Panc1 (cell line): Measurements from ENCODE around the gene INTS13. TPM values are rescaled to one million over a fixed set of nuclear protein-coding genes. Genes with fewer than 3 reads are reported as not detected.
A peak's percentile ranks its signal among the peaks of the same experiment; 100 is the strongest.

Source experiments
- ATAC-seq: fragments of 200-7000 bp; cut with Tn5 transposase; 2 replicates; pipeline ENCODE4 v1.9.1; 2020; ENCODE audit warnings: mild to moderate bottlenecking, moderate library complexity
- BruUV-seq: library from RNA; stranded (reverse); fragments of 400-500 nt; replicated peaks from 2 replicates; lab custom pipeline; 2021; lab: Mats Ljungman, UMichigan
- CTCF ChIA-PET: fragments of 300-600 bp; sonication (Branson Sonifier 250); formaldehyde crosslinking; loops from one replicate; lab custom pipeline; 2022; ENCODE audit warnings: antibody characterized with exemption; lab: Charles Lee
- POLR2A ChIA-PET: fragments of 300-600 bp; sonication (Branson Sonifier 250); formaldehyde crosslinking; loops from one replicate; lab custom pipeline; 2022; ENCODE audit warnings: antibody characterized with exemption; lab: Charles Lee
- DNase-seq: peaks from one replicate; pipeline ENCODE4 v3.0.0-alpha.2; 2010; ENCODE audit warnings: low read depth, low spot score
- H3K27ac ChIP-seq: 2 replicates; pipeline ENCODE4 v1.5.1; 2011; ENCODE audit warnings: mild to moderate bottlenecking, low read length, inconsistent platforms
- H3K27me3 ChIP-seq: fragments of 200-500 bp; sonication (Bioruptor generic); 2 replicates; pipeline ENCODE4 v1.6.0; 2014; ENCODE audit warnings: low read length, inconsistent platforms; ENCODE audit not compliant: control insufficient read depth, insufficient read depth
- H3K36me3 ChIP-seq: fragments of 200-500 bp; sonication (Bioruptor generic); 2 replicates; pipeline ENCODE4 v1.5.1; 2014; ENCODE audit warnings: inconsistent platforms, mild to moderate bottlenecking, low read length, moderate library complexity; ENCODE audit not compliant: control insufficient read depth, insufficient read depth
- H3K4me1 ChIP-seq: 2 replicates; pipeline ENCODE4 v1.5.1; 2011; ENCODE audit warnings: inconsistent platforms, mild to moderate bottlenecking, low read length, moderate library complexity; ENCODE audit not compliant: control insufficient read depth, insufficient read depth
- H3K4me3 ChIP-seq, 2 experiments: 2 replicates each; pipeline ENCODE4 v1.5.1; 2011 to 2012; ENCODE audit warnings: low read depth in 2 of 2, low read length in 2 of 2, mild to moderate bottlenecking in 2 of 2, inconsistent platforms in 1 of 2, moderate library complexity in 1 of 2
- H3K9me3 ChIP-seq: fragments of 200-500 bp; sonication (Bioruptor generic); 2 replicates; pipeline ENCODE4 v1.5.1; 2014; ENCODE audit warnings: low read depth, mild to moderate bottlenecking, inconsistent platforms, low read length, moderate library complexity; ENCODE audit not compliant: control insufficient read depth, insufficient read depth
- POLR2AphosphoS5 ChIP-seq: IDR thresholded peaks from 2 replicates; pipeline ENCODE4 v1.6.1; 2012; ENCODE audit warnings: mild to moderate bottlenecking, low read depth, low read length, moderate library complexity
- SIN3A ChIP-seq: IDR thresholded peaks from 2 replicates; pipeline ENCODE4 v1.6.1; 2012; ENCODE audit warnings: low read depth, mild to moderate bottlenecking, low read length, moderate library complexity, borderline replicate concordance; ENCODE audit not compliant: insufficient read depth
- TCF7L2 ChIP-seq: IDR thresholded peaks from 2 replicates; pipeline ENCODE4 v1.6.1; 2011; ENCODE audit warnings: mild to moderate bottlenecking, low read depth, low read length, inconsistent platforms
- in situ Hi-C: cut with HindIII; loops from 2 replicates; pipeline ENCODE4 v1.10.0; 2016; ENCODE audit warnings: low sequenced_read_pairs, low pct_unique_long_range_greater_than_20kb
- intact Hi-C: fragments of 100-400 bp; cut with micrococcal nuclease; formaldehyde crosslinking; loops from one replicate; pipeline ENCODE4 v1.10.0; 2022; ENCODE audit not compliant: unreplicated experiment
- total RNA-seq: library from RNA; stranded (reverse); gene quantifications from one replicate; pipeline ENCODE4 v1.2.1, GENCODE V29; 2021; ENCODE audit not compliant: unreplicated experiment
- TF ChIP-seq, protein P1 (sequence below): fragments of 450-650 bp; IDR thresholded peaks from 2 replicates; pipeline ENCODE4 v1.5.1; 2017; ENCODE audit warnings: mild to moderate bottlenecking
- TF ChIP-seq, protein P2 (sequence below), 2 experiments: IDR thresholded peaks; 2 replicates each; pipeline ENCODE4 v1.6.1; 2011 to 2012; ENCODE audit warnings: low read depth in 2 of 2, control low read depth in 1 of 2, low read length in 1 of 2, mild to moderate bottlenecking in 1 of 2, moderate library complexity in 1 of 2; ENCODE audit not compliant: insufficient read depth in 1 of 2

The INTS13 gene
- total RNA-seq, 1 experiment from 2014 or later: 55.9 TPM

DNA sequence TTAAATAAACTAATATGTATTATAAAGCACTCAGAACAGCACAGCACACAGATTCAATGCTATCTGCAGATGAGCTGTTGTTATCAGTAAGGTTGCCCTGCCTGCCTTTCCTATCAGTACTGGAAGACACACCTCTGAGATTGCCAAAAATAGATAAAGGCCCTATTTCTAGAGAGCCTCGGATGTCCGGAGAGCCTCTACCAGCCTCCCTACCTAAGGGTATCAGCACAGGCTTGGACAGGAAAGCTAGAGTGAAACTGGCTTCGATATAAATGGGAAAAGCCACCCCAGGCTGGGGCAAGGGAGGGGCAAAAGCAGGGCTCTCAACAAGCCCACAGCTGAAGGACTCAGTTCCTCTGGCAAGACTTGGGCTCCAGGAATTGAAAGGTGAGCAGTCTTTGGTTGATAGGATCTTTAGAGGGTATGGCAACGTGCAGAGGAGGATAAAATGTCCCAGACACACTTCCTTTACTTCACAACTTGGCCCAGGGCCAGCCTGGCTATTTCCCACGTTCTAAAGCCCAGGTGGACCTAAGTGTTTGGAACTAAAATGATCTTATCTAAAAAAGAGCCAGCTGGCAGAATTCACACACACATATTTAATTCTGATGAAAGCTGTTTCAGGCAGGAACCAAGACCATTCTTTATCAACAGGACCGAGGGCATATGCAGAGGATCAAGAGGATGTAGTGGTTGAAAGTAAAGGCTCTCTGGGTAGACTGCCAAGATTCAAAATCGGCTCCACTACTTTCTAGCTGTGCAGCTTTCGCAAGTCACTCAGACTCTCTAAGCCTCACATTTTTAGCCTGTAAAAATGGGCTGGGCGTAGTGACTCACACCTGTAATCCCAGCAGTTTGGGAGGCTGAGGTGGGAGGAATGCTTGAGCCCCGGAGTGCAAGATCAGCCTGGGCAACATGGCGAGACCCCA is 67.0 kb downstream of the INTS13 start:
- DNase-seq: no peak
- ChIA-PET CTCF (no interaction called here), POLR2A (no interaction called here)
- BruUV-seq: no TSS peak
- H3K9me3 ChIP-seq: no peaks in the 10 kb centered on the region
- ATAC-seq: 0 out of 2 replicates have a peak, but pooled peaks have one; percentile 50
- TF ChIP-seq, protein P1, sequence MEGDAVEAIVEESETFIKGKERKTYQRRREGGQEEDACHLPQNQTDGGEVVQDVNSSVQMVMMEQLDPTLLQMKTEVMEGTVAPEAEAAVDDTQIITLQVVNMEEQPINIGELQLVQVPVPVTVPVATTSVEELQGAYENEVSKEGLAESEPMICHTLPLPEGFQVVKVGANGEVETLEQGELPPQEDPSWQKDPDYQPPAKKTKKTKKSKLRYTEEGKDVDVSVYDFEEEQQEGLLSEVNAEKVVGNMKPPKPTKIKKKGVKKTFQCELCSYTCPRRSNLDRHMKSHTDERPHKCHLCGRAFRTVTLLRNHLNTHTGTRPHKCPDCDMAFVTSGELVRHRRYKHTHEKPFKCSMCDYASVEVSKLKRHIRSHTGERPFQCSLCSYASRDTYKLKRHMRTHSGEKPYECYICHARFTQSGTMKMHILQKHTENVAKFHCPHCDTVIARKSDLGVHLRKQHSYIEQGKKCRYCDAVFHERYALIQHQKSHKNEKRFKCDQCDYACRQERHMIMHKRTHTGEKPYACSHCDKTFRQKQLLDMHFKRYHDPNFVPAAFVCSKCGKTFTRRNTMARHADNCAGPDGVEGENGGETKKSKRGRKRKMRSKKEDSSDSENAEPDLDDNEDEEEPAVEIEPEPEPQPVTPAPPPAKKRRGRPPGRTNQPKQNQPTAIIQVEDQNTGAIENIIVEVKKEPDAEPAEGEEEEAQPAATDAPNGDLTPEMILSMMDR: no peak
- TF ChIP-seq SIN3A: no peak
- TF ChIP-seq TCF7L2: no peak
- TF ChIP-seq, protein P2, sequence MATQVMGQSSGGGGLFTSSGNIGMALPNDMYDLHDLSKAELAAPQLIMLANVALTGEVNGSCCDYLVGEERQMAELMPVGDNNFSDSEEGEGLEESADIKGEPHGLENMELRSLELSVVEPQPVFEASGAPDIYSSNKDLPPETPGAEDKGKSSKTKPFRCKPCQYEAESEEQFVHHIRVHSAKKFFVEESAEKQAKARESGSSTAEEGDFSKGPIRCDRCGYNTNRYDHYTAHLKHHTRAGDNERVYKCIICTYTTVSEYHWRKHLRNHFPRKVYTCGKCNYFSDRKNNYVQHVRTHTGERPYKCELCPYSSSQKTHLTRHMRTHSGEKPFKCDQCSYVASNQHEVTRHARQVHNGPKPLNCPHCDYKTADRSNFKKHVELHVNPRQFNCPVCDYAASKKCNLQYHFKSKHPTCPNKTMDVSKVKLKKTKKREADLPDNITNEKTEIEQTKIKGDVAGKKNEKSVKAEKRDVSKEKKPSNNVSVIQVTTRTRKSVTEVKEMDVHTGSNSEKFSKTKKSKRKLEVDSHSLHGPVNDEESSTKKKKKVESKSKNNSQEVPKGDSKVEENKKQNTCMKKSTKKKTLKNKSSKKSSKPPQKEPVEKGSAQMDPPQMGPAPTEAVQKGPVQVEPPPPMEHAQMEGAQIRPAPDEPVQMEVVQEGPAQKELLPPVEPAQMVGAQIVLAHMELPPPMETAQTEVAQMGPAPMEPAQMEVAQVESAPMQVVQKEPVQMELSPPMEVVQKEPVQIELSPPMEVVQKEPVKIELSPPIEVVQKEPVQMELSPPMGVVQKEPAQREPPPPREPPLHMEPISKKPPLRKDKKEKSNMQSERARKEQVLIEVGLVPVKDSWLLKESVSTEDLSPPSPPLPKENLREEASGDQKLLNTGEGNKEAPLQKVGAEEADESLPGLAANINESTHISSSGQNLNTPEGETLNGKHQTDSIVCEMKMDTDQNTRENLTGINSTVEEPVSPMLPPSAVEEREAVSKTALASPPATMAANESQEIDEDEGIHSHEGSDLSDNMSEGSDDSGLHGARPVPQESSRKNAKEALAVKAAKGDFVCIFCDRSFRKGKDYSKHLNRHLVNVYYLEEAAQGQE (IDR thresholded peaks at IDR 0.05; ENCODE audit: insufficient read depth in 1 of 2, low read depth in 2 of 2, low read length in 1 of 2): no peak
- TF ChIP-seq POLR2AphosphoS5: no peak
- H3K4me1 ChIP-seq: no peaks in the 10 kb centered on the region
- H3K4me3 ChIP-seq: no peak overlapping the region
- in situ Hi-C loops (no loop called here), intact Hi-C loops (no loop called here)
- no peaks in the 10 kb centered on the region; the same call in 1 of the 2 replicates for H3K27me3 ChIP-seq
- H3K36me3 ChIP-seq: no peaks in the 10 kb centered on the region
- no peak overlapping the region for H3K27ac ChIP-seq

DNA sequence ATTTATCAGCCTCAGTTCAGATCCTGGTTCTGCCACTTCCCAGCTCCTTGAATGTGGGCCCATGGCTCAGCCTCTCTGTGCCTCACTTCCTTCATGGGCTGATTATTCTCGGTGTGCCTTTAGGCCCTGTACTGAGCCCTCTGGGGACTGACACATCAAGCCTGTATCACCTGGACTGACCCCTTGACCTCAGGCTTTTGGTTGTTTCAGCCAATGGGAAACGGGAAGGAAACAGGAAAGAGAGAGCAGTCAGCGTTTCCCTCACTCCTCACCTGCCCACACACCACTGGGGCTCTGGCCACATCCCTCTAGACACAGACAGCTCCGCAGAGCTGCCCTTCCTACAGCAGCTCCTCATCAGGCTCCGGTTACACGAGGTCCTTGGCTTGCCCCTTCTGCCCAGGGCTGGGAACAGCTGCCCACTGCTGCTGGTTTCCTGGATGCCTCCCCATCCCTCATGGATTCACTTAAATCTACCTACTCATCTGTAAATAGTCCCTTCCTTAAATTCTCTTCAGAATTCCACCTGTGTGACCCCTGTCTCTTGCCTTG is 67.8 kb downstream of the INTS13 start:
- no peak overlapping the region for H3K4me3 ChIP-seq
- no peaks in the 10 kb centered on the region for H3K4me1 ChIP-seq
- intact Hi-C loops: no loop called here
- ChIA-PET CTCF (no interaction called here), POLR2A (no interaction called here)
- no peaks in the 10 kb centered on the region for H3K9me3 ChIP-seq
- no peak for TF ChIP-seq SIN3A
- no peak for TF ChIP-seq TCF7L2
- TF ChIP-seq, protein P1: no peak
- no peak for TF ChIP-seq POLR2AphosphoS5
- TF ChIP-seq, protein P2 (IDR thresholded peaks at IDR 0.05; ENCODE audit: insufficient read depth in 1 of 2, low read depth in 2 of 2, low read length in 1 of 2): no peak
- BruUV-seq: no TSS peak
- no peak for DNase-seq
- H3K27ac ChIP-seq: no peak overlapping the region
- in situ Hi-C loops: no loop called here
- ATAC-seq: peak; percentile 62; the same call in 1 of the 2 replicates
- no peaks in the 10 kb centered on the region; the same call in 1 of the 2 replicates for H3K27me3 ChIP-seq
- no peaks in the 10 kb centered on the region for H3K36me3 ChIP-seq
